NCI-H1694 treated with DMSO at 0.1 percent for 48 hours (cell line): ENCODE results near the gene VAT1L.
A peak's percentile ranks its signal among the peaks of the same experiment; 100 is the strongest.
"Not testable (repeated sequence)": the region's sequence is repeated elsewhere in the genome, so short reads cannot be mapped to it uniquely, and the experiment has no call there.

Experiments used
- DNase-seq: peaks from one replicate; lab custom pipeline; 2025; lab: John Stamatoyannopoulos, UW

Gene VAT1L

DNA sequence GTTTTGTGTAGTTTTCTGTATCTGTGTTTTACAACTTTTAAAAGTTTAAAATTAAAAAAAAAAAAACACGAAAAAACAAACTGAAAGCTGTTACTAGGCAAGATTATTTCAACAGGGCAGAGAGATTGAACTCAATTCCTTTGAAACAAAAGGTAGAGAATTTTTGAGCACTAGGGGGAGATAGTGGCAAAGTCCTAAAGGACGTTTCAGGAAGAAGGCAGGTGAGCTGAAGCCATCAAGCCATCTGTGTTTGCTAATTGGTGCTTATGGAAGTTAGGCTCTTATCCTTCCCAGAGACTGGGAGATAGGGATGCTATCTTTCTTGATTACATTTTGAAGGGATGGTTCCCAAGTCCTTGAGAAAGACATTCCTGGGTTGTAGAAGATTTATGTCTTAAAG is 163.4 kb downstream of the VAT1L start:
- no peak for DNase-seq

GRCh38 chr16:77955127-77955526 is 166.8 kb downstream of the VAT1L start:
- DNase-seq, result no peak

DNA sequence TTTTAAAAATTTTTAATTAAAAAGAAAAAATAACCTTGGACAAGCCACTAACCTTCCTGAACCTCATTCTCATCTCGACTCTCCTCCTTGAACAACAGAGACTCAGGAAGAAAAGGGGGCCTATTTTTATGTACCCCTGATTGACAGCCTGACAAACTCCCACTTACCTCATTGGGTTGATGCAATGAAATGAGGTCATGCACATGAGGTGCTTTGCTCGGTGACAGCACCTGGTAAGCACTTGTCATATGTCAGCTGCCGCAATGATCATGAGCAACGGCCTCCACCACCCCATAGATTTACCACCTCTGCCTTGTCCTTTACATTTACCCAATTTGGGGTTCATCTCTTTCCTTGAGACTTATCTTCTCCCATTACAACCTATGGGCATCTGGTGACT is 167.9 kb downstream of the VAT1L start:
- DNase-seq, result no peak

DNA sequence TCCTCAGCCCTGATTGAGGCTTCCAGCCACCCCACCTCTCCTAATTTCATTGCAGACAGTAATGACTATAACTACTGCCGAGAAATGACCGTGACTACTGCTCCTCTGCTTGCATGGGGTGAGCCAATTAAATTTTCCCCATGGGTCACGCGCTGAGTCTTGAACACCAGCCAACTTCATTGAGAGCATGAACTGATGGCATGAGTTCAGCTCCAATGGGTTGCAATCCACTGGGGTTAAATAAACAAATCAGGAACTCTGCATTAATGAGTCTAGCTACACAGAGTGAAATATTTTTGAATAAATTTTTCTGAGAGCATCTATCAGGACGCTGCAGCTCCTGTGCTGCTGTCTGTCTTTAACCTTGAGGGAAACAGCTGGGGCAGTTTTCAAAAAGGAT is 172.4 kb downstream of the VAT1L start:
- DNase-seq, result no peak

GRCh38 chr16:77961814-77962213 is 173.4 kb downstream of the VAT1L start:
- DNase-seq, result no peak

- DNase-seq, result no peak
Observed at GRCh38 chr16:77962689-77963088, 174.3 kb downstream of the VAT1L start.

GRCh38 chr16:77963185-77964044 is 175.1 kb downstream of the VAT1L start:
- DNase-seq, result no peak

DNA sequence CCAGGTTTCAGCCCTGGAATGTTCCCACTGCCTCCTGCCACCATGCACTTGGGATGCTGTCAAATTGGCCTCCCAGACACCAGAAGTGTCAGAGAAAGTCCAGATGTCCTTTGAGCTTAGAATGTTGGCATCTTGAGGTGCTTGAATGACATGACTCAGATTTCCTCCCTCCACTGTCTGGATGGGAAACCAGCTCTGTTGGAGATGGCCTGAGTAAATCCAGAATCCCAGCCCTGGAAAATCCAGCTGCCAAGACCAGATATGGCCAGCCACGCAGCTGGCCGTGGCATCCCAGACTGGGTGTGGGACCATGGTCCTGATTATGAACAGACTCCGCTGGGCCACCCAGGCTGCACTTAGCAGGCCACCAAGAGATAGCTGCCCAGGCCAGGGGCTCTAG is 177.0 kb downstream of the VAT1L start:
- DNase-seq, result no peak

DNA sequence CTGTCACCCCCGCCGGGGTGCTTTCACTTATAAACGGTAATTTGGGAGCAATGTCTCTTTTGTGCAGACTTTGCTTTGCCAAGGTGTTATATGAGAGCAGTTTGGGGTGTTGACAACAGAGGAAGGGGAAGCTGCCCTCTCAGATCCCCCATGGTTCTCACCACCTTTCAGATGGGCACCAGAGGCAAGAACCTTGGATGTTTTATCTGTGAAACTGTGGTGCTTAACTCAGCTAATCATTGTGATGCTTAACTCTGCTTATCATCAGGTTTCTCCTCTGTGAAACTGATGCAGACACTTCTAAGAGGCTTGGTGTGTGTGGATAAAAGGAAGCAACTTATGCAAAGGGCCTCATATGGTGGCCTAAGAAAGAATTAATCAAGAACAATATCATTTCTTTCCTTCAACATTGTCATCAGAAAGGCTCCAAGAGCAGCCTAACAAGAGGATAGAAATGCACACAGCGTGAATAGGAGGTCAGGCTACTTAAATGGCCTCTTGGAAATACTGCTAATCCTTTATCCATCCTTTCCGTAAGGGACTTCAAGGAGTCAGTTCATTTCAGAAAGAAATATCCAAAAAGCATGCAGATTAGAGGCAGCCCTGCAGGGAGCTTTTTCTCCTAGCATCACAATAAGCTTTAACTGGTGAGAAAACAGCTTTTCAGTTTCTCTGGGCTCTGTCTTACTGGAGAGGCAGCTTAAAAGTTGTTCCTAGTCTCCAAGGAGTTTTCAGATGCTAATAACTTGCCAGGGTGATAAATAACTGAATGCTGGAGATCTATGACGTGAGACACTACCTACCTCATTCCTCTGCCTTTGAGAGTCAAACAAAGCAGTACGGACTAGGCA is 178.9 kb downstream of the VAT1L start:
- DNase-seq, result no peak

DNA sequence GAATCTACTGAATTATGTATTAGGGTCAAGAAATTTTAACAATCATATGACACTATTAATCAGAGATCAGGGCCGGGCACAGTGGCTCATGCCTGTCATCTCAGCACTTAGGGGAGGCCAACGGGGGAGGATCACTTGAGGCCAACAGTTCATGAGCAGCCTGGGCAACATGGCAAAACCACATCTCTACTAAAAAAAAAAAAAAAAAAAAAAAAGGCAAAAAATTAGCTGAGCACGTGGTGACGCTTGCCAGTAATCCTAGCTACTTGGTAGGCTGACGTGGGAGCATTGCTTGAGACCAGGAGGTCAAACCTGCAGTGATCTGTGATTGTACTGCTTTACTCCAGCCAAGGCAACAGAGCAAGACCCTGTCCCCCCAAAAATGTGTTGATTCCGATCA is 181.5 kb downstream of the VAT1L start:
- DNase-seq, result no peak

GRCh38 chr16:77970371-77970770 is 182.0 kb downstream of the VAT1L start:
- DNase-seq, result no peak

DNA sequence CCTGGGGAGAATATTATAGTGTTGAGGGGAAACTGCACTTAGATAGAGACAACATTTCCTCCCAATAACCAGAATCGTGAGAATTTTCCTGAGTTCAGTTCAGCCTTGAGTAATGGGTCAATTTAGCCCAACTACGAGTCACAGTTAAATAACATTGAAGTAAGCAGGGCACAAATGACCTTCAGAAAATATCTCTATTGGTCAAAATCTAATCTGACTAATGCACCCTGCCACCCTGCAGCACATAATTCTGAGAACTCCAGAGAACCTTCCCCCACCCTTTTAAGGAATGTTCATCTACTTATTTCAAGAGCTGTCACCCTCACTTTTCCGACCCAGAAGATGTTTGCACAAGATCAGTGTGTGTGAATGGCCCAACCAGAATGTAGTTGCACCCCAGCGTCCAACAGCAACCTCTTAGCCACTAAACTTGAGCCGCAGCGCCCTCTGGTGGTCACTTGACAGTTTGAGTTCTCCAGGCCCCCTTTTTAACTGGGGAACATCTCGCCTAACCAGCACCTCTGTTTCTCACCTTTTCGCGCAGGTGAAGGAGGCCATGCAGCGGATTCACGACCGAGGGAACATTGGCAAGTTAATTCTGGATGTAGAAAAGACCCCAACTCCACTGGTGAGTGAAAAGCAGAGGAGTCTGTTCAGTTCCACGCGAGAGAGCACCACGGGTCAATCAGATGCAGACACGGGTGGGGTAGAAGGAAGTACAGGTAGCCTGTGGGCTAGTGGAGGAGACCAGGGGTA is 183.1 kb downstream of the VAT1L start:
- DNase-seq, result peak; percentile 21

DNA sequence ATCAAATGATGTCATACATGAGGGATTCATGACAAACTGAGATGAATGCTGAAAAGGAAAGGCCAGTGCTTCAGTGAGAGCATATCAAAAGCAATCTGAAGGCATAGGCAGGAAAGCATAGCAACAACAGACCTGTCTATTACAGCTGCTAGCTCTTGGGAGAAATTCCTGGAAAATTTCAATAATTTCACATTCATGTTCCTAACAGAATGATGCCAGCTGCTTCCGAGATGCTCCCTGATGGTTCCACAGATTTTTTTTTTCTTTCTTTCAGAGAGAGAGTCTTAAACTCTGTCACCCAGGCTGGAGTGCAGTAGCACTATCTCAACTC is 183.7 kb downstream of the VAT1L start:
- DNase-seq, result no peak

- DNase-seq, result no peak
Observed at GRCh38 chr16:77974883-77975282, 186.5 kb downstream of the VAT1L start.

- no peak for DNase-seq
Observed at GRCh38 chr16:77975942-77976341, 187.6 kb downstream of the VAT1L start.

GRCh38 chr16:77977339-77977738 is 189.0 kb downstream of the VAT1L start:
- DNase-seq, result no peak

- no peak for DNase-seq
Observed at GRCh38 chr16:77985111-77985510, 196.7 kb downstream of the VAT1L start.

DNA sequence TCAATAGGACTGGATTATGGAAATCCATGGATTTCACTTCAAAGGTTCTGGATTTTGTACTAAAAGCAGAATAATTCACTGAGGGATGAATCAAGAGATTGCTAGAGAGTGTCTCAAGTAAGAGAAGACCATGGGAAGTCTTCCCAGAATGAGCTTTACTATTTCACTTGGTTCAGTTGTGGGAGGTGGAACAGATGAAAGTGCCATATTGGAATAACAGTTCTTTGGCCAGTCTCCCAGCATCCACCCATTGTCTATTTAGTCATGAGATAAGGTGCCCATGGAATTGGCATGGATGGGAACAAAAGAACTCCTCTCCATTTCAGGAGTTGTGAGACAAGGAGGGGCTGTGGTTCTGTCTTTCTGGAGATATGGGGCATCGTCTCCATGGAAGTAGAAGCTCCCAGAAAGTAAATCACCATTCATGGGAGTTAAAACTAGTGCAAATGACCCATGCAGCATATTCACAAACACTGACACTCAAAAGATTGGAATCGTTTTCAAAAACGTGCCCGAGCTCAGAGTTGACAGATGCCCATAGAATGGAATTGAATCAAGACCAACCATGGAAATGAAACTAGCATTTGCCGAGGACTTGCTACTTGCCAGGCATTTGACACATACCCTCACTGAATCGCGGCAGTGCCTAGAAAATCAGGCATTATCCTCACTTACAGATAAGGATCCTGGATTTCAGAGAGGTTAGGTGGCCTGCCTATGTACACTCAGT is 197.8 kb downstream of the VAT1L start:
- DNase-seq, result no peak

DNA sequence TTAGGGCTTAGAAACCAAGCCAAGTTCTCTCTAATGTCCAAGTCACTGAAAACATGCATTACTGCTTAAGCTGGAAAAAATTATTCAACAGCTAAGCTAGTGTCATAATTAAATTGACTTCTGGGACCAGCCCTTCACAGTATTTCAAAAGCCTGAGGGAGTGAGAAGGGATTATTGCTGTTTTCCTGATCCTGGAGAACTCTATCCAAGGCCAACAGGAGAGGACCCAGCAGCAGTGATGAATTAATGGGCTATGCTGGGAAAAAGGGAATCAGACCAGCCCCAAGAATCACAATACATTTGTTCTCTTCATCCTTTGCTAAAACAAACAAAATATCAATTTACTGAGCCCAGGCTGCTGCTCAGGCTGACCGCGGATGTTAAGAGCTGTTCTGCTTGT is 199.4 kb downstream of the VAT1L start:
- no peak for DNase-seq

DNA sequence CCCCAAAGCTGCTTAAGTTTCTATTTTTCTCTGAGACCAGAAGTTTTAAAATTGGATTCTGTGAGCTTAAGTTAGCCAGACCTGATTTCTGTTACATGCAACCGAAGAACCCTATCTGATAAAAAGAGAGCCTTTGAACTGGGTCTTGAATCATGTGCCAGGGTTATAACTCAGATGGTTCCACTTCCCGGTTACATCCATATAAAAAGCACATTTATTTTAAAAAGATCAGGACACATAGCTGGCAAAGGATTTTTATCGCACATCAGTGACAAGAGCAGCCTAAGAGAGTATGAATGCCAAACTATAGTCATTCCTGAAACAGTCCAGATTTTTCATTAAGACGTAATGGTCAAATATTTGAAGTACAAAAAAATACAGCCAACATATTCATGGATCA is 201.5 kb downstream of the VAT1L start:
- DNase-seq, result no peak

DNA sequence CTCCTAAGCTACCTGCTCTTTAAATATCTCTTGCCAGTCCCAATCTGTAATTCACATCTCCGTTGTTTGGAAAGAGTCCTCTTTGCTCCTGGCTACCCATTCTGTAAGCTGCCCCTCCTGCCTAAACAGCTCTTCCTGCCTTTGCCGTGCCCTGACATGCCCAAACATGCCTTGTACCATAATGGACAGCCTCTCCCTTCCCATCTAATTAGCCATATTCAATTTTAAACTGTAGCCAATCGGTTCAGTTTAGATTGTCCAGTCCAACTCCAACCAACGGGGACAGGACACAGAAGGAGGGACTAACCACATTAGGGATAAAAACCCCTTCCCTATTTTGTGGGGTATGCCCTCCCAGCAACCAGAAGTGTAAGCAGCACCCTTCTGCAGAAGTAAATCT is 203.3 kb downstream of the VAT1L start:
- no peak for DNase-seq

GRCh38 chr16:77992381-77992780 is 204.0 kb downstream of the VAT1L start:
- DNase-seq, result not testable (repeated sequence)
